Epithelial cell of proximal tubule (primary cell): ENCODE data around the gene CLIP2. TPM values are rescaled to one million over a fixed set of nuclear protein-coding genes. Genes with fewer than 3 reads are reported as not detected.

Experiments used
- DNase-seq: peaks from one replicate; pipeline ENCODE4 v3.0.0-alpha.2; 2011; ENCODE audit warnings: low read depth
- H3K4me3 ChIP-seq: 2 replicates; pipeline ENCODE4 v1.5.1; 2011; ENCODE audit warnings: low read depth, mild to moderate bottlenecking, low read length
- total RNA-seq: library from RNA; depleted of rRNA; stranded (reverse); fragments of >200 nt; gene quantifications from 2 replicates; pipeline ENCODE4 v1.2.3, GENCODE V29; 2015
- TF ChIP-seq, protein P1 (sequence below): conservative IDR thresholded peaks from 2 replicates; pipeline ENCODE4 v1.5.1; 2012; ENCODE audit warnings: low read depth, mild to moderate bottlenecking, low read length

The CLIP2 gene
- total RNA-seq, 1 donor from 2014 or later: 34.3 TPM

DNA sequence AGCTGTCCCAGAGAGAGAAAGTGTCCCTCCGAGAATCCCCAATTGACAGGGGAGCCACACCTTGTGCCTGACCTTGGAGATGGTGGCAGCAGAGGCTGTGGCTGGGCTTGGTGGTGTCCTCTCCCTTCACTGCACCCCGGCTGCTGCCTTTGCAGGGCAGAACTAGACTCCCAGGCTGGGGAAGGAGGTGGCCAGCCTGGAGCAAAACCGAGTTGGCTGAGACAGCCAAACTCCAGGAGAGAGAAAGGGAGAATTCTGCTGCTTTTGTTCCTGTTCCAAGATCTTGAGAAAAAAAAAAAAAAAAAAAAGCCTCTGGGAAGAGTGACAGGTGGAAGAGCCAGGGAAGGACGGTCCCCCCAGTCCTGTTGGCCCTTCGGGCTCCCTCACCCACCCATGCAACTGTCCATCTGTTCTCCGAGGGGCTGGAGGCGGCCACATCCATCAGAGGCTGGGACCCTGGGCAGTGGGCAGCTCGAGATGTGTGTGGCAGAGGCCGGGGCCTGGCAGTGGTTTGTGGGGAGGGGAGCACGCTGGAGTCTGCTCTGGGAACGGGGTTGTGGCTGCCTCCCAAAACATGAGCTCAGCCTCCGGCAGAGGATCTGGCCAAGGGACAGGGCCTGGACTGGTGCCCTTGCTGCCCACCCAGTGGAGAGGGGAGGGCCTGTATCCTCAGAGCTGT lies 35.5 kb downstream of the CLIP2 start:
- H3K4me3 ChIP-seq: no peak overlapping the region
- DNase-seq: no peak
- TF ChIP-seq, protein P1, sequence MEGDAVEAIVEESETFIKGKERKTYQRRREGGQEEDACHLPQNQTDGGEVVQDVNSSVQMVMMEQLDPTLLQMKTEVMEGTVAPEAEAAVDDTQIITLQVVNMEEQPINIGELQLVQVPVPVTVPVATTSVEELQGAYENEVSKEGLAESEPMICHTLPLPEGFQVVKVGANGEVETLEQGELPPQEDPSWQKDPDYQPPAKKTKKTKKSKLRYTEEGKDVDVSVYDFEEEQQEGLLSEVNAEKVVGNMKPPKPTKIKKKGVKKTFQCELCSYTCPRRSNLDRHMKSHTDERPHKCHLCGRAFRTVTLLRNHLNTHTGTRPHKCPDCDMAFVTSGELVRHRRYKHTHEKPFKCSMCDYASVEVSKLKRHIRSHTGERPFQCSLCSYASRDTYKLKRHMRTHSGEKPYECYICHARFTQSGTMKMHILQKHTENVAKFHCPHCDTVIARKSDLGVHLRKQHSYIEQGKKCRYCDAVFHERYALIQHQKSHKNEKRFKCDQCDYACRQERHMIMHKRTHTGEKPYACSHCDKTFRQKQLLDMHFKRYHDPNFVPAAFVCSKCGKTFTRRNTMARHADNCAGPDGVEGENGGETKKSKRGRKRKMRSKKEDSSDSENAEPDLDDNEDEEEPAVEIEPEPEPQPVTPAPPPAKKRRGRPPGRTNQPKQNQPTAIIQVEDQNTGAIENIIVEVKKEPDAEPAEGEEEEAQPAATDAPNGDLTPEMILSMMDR: no peak

DNA sequence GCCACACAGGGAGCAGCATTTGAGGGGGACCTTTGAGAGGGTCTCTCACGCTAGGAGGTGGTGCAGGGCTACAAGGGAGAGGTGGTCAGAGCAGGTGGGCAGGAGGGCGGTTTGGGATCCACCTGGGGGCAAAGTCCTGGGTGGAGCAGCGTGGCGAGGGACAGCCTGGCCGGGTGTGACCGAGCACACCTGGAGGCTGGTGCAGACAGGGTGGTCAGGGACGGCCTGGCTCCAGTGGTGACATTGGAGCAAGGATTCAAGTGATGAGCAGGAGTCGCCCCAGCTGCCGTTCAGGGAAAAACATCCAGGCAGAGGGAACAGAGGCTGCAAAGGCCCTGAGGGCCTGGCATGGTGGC lies 36.0 kb downstream of the CLIP2 start:
- no peak for DNase-seq
- TF ChIP-seq, protein P1: no peak
- no peak overlapping the region for H3K4me3 ChIP-seq

DNA sequence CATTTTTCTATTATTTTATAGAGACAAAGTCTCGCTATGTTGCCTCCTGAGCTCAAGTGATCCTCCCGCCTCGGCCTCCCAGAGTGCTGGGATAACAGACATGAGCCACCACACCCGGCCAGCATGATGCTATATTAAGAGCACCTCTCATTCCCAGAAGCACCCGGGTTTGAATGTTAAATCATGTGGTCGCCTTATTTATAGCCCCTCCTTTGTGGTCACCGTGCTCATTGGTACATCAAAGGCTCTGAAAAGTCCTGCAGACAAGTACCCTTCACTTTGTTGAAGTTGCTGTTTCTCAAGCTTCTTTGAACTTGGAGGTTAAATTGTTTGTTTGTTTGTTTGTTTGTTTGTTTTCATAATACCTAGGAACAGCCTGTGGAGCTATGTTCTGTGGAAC lies 40.0 kb downstream of the CLIP2 start:
- no peak overlapping the region for H3K4me3 ChIP-seq
- TF ChIP-seq, protein P1: no peak
- DNase-seq: no peak

DNA sequence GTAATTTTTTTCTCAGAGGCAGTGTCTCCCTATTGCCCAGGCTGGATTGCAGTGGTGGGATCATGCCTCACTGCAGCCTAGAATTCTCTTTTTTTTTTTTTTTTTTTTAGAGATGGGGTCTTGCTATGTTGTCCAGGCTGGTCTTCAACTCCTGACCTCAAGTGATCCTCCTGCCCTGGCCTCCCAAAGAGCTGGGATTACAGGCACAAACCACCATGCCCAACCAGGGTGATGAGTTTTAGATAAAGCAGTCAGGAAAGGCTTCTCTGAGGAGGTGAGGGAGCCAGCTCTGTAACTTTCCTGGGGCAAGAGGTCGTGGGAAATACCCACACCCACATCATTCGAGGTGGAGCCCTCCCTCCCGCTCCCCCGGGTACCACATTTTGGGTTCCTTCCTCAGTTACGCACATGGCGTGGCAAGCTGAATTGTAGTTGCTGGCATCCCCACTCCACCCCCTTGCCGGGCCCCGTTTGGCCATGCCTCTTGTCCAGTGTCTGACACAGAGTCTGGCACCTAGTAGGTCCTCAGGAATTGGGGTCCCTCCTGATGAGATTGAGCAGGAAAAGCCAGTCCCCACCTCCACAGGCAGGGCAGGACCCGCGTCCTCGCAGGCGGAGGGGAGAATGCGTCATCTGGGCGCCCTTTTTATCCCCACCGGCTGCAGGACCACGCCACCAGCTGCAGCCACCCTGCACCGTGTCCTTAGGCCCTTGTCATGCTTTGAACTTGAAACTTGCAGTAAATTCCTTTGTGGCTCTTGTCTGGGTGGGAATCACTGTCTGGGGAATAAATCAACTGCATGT lies 43.4 kb downstream of the CLIP2 start:
- DNase-seq: no peak
- TF ChIP-seq, protein P1: no peak
- no peak overlapping the region for H3K4me3 ChIP-seq

DNA sequence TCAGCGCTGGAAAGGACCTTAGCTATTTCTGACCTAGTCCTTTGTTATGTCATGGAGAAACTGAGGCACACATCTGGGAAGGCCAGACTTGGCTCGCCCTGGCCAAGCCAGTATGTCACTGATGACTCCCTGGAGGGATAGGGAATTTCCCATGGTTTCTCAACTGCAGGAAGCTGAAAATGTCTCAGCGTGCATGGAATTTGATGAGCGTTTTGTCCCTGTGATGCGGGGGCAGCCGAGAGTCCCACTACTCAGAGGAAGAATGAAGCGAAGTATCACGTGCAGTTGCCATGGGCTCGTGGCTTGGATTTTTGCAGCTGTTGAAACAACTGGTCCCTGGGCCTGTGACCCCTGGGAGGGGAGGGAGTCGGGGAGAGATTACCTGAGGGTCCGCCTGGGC lies 44.8 kb downstream of the CLIP2 start:
- no peak for DNase-seq
- H3K4me3 ChIP-seq: no peak overlapping the region
- TF ChIP-seq, protein P1: no peak

DNA sequence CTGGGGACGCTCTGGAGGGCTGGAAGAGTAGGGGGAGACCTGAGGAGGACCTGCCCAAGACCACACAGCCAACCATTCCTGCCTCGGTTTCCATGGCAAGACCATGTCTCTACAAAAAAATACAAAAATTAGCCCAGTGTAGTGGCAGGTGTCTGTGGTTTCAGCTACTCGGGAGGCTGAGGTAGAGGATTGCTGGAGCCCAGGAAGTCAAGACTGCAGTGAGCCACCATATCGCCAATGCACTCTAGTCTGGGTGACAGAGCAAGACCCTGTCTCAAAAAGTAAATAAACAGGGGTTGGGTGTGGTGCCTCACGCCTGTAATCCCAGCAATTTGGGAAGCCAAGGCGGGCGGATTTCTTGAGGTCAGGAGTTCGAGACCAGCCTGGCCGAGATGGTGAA lies 48.7 kb downstream of the CLIP2 start:
- DNase-seq: no peak
- H3K4me3 ChIP-seq: no peak overlapping the region
- TF ChIP-seq, protein P1: no peak
